HCT116 (cell line): ENCODE data around the gene TBXAS1. TPM values are rescaled to one million over a fixed set of nuclear protein-coding genes. Genes with fewer than 3 reads are reported as not detected.

Experiments used
- ATAC-seq: fragments of 200-7000 bp; cut with Tn5 transposase; 2 replicates; pipeline ENCODE4 v1.9.1; 2020; ENCODE audit warnings: mild to moderate bottlenecking, moderate library complexity
- BruUV-seq: library from RNA; stranded (reverse); fragments of 400-500 nt; replicated peaks from 2 replicates; lab custom pipeline; 2021; lab: Mats Ljungman, UMichigan
- CTCF ChIA-PET: fragments of 300-600 bp; sonication (Branson Sonifier 250); formaldehyde crosslinking; loops from one replicate; lab custom pipeline; 2021; ENCODE audit warnings: antibody characterized with exemption; lab: Charles Lee
- POLR2A ChIA-PET: fragments of 300-600, 350-600 bp; sonication (Branson Sonifier 250); formaldehyde crosslinking; loops from one replicate; lab custom pipeline; 2021; ENCODE audit warnings: antibody characterized with exemption; lab: Charles Lee
- RAD21 ChIA-PET, 2 experiments: fragments of 300-600 bp; sonication (Branson Sonifier 250); formaldehyde crosslinking; loops; one replicate each; lab custom pipeline; 2023; ENCODE audit warnings: low total read pairs in 2 of 2; ENCODE audit not compliant: uncharacterized antibody in 2 of 2, unreplicated experiment in 2 of 2, low non-redundant PET in 1 of 2; lab: Charles Lee
- DNase-seq: peaks from one replicate; pipeline ENCODE4 v3.0.0-alpha.2; 2010; ENCODE audit warnings: low read depth, low spot score
- H2AFZ ChIP-seq: fragments of 200-600 bp; shearing (Covaris generic), sonication (generic); 2 replicates; pipeline ENCODE4 v1.6.1; 2017; ENCODE audit warnings: low read depth, mixed run types, mixed read lengths, antibody characterized with exemption, low read length; ENCODE audit not compliant: poor library complexity, severe bottlenecking
- H3K27ac ChIP-seq: 2 replicates; pipeline ENCODE4 v1.5.1; 2012; ENCODE audit warnings: low read depth, low read length
- H3K27me3 ChIP-seq: fragments of 200-600 bp; sonication (generic); 2 replicates; pipeline ENCODE4 v1.6.1; 2016; ENCODE audit warnings: mixed run types, low read length, mixed read lengths; ENCODE audit not compliant: insufficient read depth
- H3K36me3 ChIP-seq, 2 experiments: fragments of 200-500 bp in 1 of 2; fragments of 200-600 bp in 1 of 2; sonication (Bioruptor generic) in 1 of 2; sonication (generic) in 1 of 2; 2 replicates each; pipeline versions ENCODE4 v1.5.1 to v1.6.1; 2014 to 2016; ENCODE audit warnings: low read length in 2 of 2, inconsistent platforms in 1 of 2, mixed read lengths in 1 of 2, mixed run types in 1 of 2; ENCODE audit not compliant: insufficient read depth in 2 of 2, control insufficient read depth in 1 of 2
- H3K4me1 ChIP-seq, 2 experiments: fragments of 200-600 bp in 1 of 2; sonication (generic) in 1 of 2; 2 replicates each; pipeline versions ENCODE4 v1.5.1 to v1.6.1; 2012 to 2017; ENCODE audit warnings: low read length in 2 of 2, inconsistent platforms in 1 of 2, mild to moderate bottlenecking in 1 of 2, mixed read lengths in 1 of 2, mixed run types in 1 of 2, moderate library complexity in 1 of 2; ENCODE audit not compliant: insufficient read depth in 2 of 2, control insufficient read depth in 1 of 2
- H3K4me2 ChIP-seq: fragments of 200-600 bp; sonication (generic); 2 replicates; pipeline ENCODE4 v1.6.1; 2017; ENCODE audit warnings: mixed run types, low read length, mixed read lengths
- H3K4me3 ChIP-seq, 2 experiments: fragments of 200-600 bp in 1 of 2; sonication (generic) in 1 of 2; replicated peaks in 1 of 2; 2 replicates each; pipeline ENCODE4 v1.5.1; 2011 to 2016; ENCODE audit warnings: low read length in 2 of 2, control low read depth in 1 of 2, low read depth in 1 of 2, mild to moderate bottlenecking in 1 of 2, mixed read lengths in 1 of 2, mixed run types in 1 of 2
- H3K79me2 ChIP-seq: fragments of 200-600 bp; sonication (generic); 2 replicates; pipeline ENCODE4 v1.6.1; 2017; ENCODE audit warnings: mild to moderate bottlenecking, mixed run types, low read length, moderate library complexity, mixed read lengths; ENCODE audit not compliant: insufficient read depth
- H3K9ac ChIP-seq: fragments of 200-600 bp; sonication (generic); 2 replicates; pipeline ENCODE4 v1.6.1; 2016; ENCODE audit warnings: low read length, mixed read lengths
- H3K9me2 ChIP-seq: fragments of 200-600 bp; sonication (generic), shearing (Covaris generic); 2 replicates; pipeline ENCODE4 v1.6.1; 2017; ENCODE audit warnings: mixed run types, mild to moderate bottlenecking, moderate library complexity; ENCODE audit not compliant: insufficient read depth
- H3K9me3 ChIP-seq, 2 experiments: fragments of 200-500 bp in 1 of 2; fragments of 200-600 bp in 1 of 2; sonication (Bioruptor generic) in 1 of 2; sonication (generic) in 1 of 2; 2 replicates each; pipeline ENCODE4 v1.6.1; 2014 to 2017; ENCODE audit warnings: low read length in 2 of 2, mixed read lengths in 2 of 2, inconsistent platforms in 1 of 2, low read depth in 1 of 2, mild to moderate bottlenecking in 1 of 2, mixed run types in 1 of 2, moderate library complexity in 1 of 2; ENCODE audit not compliant: control insufficient read depth in 1 of 2, insufficient read depth in 1 of 2
- H4K20me1 ChIP-seq: fragments of 200-600 bp; sonication (generic), shearing (Covaris generic); 2 replicates; pipeline ENCODE4 v1.6.1; 2017; ENCODE audit warnings: mixed run types, mild to moderate bottlenecking, moderate library complexity; ENCODE audit not compliant: insufficient read depth
- CBX3 ChIP-seq: IDR thresholded peaks from 2 replicates; pipeline ENCODE4 v1.6.1; 2012; ENCODE audit warnings: low read depth
- EZH2 ChIP-seq: fragments of 200-600 bp; sonication (generic); IDR thresholded peaks from 2 replicates; pipeline ENCODE4 v1.6.1; 2017; ENCODE audit warnings: antibody characterized with exemption, mixed run types
- EZH2phosphoT487 ChIP-seq: fragments of 200-600 bp; IDR thresholded peaks from 2 replicates; pipeline ENCODE4 v1.6.1; 2018; ENCODE audit warnings: antibody characterized with exemption, borderline replicate concordance
- FOSL1 ChIP-seq: IDR thresholded peaks from 2 replicates; pipeline ENCODE4 v1.6.1; 2012; ENCODE audit warnings: low read depth
- JUND ChIP-seq: IDR thresholded peaks from 2 replicates; pipeline ENCODE4 v1.6.1; 2012
- POLR2AphosphoS5 ChIP-seq: IDR thresholded peaks from 2 replicates; pipeline ENCODE4 v1.6.1; 2011; ENCODE audit warnings: mild to moderate bottlenecking, low read depth, low read length, moderate library complexity
- RAD21 ChIP-seq: IDR thresholded peaks from 2 replicates; pipeline ENCODE4 v1.6.1; 2012; ENCODE audit warnings: low read depth, mild to moderate bottlenecking
- SP1 ChIP-seq: IDR thresholded peaks from 2 replicates; pipeline ENCODE4 v1.6.1; 2012; ENCODE audit warnings: low read depth
- TCF7L2 ChIP-seq: IDR thresholded peaks from 2 replicates; pipeline ENCODE4 v1.7.0; 2011; ENCODE audit warnings: borderline replicate concordance, inconsistent platforms; ENCODE audit not compliant: insufficient read depth, insufficient read length; ENCODE audit errors: extremely low read depth
- ZFX ChIP-seq: fragments of 450-650 bp; IDR thresholded peaks from 2 replicates; pipeline ENCODE4 v1.6.1; 2017
- intact Hi-C: fragments of 100-400 bp; cut with micrococcal nuclease; formaldehyde crosslinking; loops from 2 replicates; pipeline ENCODE4 v1.10.0; 2022
- total RNA-seq: library from RNA; stranded (reverse); gene quantifications from one replicate; pipeline ENCODE4 v1.2.1, GENCODE V29; 2021; ENCODE audit not compliant: unreplicated experiment
- TF ChIP-seq, protein P1 (sequence below): IDR thresholded peaks from 2 replicates; pipeline ENCODE4 v1.6.1; 2012
- TF ChIP-seq, protein P2 (sequence below): IDR thresholded peaks from 2 replicates; pipeline ENCODE4 v1.6.1; 2011; ENCODE audit warnings: mild to moderate bottlenecking, low read length, moderate library complexity; ENCODE audit not compliant: insufficient replicate concordance; ENCODE audit errors: extremely low read depth
- TF ChIP-seq, protein P3 (sequence below): IDR thresholded peaks from 2 replicates; pipeline ENCODE4 v1.6.1; 2012
- TF ChIP-seq, protein P4 (sequence below): IDR thresholded peaks from 2 replicates; pipeline ENCODE4 v1.6.1; 2012; ENCODE audit warnings: low read depth

The TBXAS1 gene
- total RNA-seq, 1 experiment from 2014 or later: 1.4 TPM

DNA sequence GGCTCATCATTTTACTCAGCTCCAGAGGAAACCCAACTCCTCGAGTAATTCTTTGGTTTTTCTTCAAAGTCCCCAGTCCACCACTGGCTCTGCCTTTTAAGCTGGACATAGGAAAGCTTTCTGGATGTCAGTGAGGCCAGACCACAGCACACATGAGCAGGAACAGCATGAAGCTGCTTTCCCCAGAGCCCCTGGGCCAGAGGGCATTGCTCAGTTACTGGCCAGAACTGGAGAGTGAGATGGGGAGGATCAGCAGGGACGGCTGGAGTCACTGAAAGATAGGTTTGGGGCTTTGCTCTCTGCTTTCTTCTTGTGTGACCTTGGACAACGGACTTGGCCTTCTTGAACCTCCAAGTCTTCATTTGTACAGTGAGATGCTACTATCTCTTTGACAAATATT is 190.5 kb downstream of the TBXAS1 start:
- Histone ChIP-seq H2AFZ (no peak overlapping the region), H3K27me3 (no peaks in the 10 kb centered on the region), H3K4me1 (no peaks in the 10 kb centered on the region), H3K36me3 (no peaks in the 10 kb centered on the region), H3K9ac (no peak overlapping the region), H3K4me2 (no peak overlapping the region), H3K79me2 (no peaks in the 10 kb centered on the region), H3K9me2 (no peaks in the 10 kb centered on the region), H3K27ac (no peak overlapping the region), H4K20me1 (no peaks in the 10 kb centered on the region), H3K9me3 (no peaks in the 10 kb centered on the region), H3K4me3 (no peak overlapping the region)
- DNase-seq: no peak
- ChIA-PET POLR2A (no interaction called here), RAD21 (no interaction called here), CTCF (no interaction called here)
- TF ChIP-seq CBX3 (no peak), EZH2phosphoT487 (no peak), TCF7L2 (no peak), RAD21 (no peak), ZFX (no peak), POLR2AphosphoS5 (no peak)
- TF ChIP-seq, protein P1, sequence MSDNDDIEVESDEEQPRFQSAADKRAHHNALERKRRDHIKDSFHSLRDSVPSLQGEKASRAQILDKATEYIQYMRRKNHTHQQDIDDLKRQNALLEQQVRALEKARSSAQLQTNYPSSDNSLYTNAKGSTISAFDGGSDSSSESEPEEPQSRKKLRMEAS: no peak
- no peak for ATAC-seq
- BruUV-seq: no TSS peak
- intact Hi-C loops: no loop called here

DNA sequence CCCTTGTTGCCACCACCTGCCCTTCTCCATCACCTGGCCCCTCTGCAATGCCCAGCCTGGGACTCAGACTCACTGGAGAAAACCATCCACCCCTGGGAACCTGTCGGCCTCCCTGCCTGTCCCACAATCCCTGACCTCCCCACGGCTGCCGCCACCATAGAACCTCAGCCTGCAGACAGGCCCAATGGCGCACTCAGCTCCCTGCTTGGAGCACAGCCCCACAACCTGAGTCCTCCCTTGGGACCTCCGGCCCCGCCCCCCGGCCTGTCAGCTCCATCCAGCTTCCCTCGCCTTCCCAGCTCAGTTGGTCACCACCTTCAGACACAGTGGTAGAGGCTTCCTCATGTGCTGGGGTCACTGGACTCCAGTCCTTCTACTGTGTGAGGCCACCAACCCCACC is 192.5 kb downstream of the TBXAS1 start:
- ChIA-PET POLR2A (no interaction called here), RAD21 (no interaction called here)

More for the DNA sequence above, 192.5 kb downstream of the TBXAS1 start:
- CTCF ChIA-PET: no interaction called here
- Histone ChIP-seq H3K9me3 (no peaks in the 10 kb centered on the region), H3K27me3 (no peaks in the 10 kb centered on the region), H3K4me2 (no peak overlapping the region), H2AFZ (no peak overlapping the region), H4K20me1 (no peaks in the 10 kb centered on the region), H3K9me2 (no peaks in the 10 kb centered on the region), H3K4me1 (no peaks in the 10 kb centered on the region), H3K4me3 (no peak overlapping the region), H3K9ac (no peak overlapping the region), H3K27ac (no peak overlapping the region), H3K36me3 (no peaks in the 10 kb centered on the region), H3K79me2 (no peaks in the 10 kb centered on the region)
- intact Hi-C loops: no loop called here
- no peak for TF ChIP-seq RAD21
- TF ChIP-seq, protein P2, sequence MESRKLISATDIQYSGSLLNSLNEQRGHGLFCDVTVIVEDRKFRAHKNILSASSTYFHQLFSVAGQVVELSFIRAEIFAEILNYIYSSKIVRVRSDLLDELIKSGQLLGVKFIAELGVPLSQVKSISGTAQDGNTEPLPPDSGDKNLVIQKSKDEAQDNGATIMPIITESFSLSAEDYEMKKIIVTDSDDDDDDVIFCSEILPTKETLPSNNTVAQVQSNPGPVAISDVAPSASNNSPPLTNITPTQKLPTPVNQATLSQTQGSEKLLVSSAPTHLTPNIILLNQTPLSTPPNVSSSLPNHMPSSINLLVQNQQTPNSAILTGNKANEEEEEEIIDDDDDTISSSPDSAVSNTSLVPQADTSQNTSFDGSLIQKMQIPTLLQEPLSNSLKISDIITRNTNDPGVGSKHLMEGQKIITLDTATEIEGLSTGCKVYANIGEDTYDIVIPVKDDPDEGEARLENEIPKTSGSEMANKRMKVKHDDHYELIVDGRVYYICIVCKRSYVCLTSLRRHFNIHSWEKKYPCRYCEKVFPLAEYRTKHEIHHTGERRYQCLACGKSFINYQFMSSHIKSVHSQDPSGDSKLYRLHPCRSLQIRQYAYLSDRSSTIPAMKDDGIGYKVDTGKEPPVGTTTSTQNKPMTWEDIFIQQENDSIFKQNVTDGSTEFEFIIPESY: no peak
- TF ChIP-seq EZH2: no peak
- TF ChIP-seq FOSL1: no peak
- TF ChIP-seq SP1: no peak
- TF ChIP-seq JUND: no peak
- TF ChIP-seq, protein P3, sequence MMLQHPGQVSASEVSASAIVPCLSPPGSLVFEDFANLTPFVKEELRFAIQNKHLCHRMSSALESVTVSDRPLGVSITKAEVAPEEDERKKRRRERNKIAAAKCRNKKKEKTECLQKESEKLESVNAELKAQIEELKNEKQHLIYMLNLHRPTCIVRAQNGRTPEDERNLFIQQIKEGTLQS: no peak
- TF ChIP-seq, protein P4, sequence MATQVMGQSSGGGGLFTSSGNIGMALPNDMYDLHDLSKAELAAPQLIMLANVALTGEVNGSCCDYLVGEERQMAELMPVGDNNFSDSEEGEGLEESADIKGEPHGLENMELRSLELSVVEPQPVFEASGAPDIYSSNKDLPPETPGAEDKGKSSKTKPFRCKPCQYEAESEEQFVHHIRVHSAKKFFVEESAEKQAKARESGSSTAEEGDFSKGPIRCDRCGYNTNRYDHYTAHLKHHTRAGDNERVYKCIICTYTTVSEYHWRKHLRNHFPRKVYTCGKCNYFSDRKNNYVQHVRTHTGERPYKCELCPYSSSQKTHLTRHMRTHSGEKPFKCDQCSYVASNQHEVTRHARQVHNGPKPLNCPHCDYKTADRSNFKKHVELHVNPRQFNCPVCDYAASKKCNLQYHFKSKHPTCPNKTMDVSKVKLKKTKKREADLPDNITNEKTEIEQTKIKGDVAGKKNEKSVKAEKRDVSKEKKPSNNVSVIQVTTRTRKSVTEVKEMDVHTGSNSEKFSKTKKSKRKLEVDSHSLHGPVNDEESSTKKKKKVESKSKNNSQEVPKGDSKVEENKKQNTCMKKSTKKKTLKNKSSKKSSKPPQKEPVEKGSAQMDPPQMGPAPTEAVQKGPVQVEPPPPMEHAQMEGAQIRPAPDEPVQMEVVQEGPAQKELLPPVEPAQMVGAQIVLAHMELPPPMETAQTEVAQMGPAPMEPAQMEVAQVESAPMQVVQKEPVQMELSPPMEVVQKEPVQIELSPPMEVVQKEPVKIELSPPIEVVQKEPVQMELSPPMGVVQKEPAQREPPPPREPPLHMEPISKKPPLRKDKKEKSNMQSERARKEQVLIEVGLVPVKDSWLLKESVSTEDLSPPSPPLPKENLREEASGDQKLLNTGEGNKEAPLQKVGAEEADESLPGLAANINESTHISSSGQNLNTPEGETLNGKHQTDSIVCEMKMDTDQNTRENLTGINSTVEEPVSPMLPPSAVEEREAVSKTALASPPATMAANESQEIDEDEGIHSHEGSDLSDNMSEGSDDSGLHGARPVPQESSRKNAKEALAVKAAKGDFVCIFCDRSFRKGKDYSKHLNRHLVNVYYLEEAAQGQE: no peak
- no TSS peak for BruUV-seq
- no peak for ATAC-seq
- no peak for DNase-seq
